ENCODE results near the gene SMARCD2. TPM values are rescaled to one million over a fixed set of nuclear protein-coding genes. Genes with fewer than 3 reads are reported as not detected.
"Not testable (repeated sequence)": the region's sequence is repeated elsewhere in the genome, so short reads cannot be mapped to it uniquely, and the experiment has no call there.

SMARCD2 gene
- total and polyA plus RNA-seq, 4 donors: 64.9 to 109 (median 75.0) TPM

GRCh38 chr17:63847525-63848249 lies 5.2 kb upstream of the SMARCD2 start:
- TF ChIP-seq CTCF (IDR thresholded peaks at IDR 0.05; ENCODE audit: control extremely low read depth, extremely low read depth): no peak
- Histone ChIP-seq H3K4me1 (ENCODE audit: control insufficient read depth in 5 of 5, insufficient read depth in 5 of 5, low read length in 5 of 5) (peaks cover 0 to 14% (median 3%) of the 10 kb centered on the region in 5 donors), H3K9ac (ENCODE audit: insufficient read depth in 1 of 2, low read length in 2 of 2) (no peak overlapping the region), H3K27me3 (ENCODE audit: control insufficient read depth in 3 of 3, insufficient read depth in 3 of 3, low read length in 2 of 3) (no peaks in the 10 kb centered on the region), H3K9me3 (ENCODE audit: control insufficient read depth in 4 of 4, insufficient read depth in 3 of 4, low read length in 3 of 4) (no peaks in the 10 kb centered on the region), H3K4me3 (no peak overlapping the region), H3K36me3 (ENCODE audit: control insufficient read depth in 4 of 4, insufficient read depth in 4 of 4, low read length in 4 of 4) (no peaks in the 10 kb centered on the region), H3K27ac (ENCODE audit: low read depth in 1 of 2, low read length in 1 of 2) (no peak overlapping the region)
- no peak for ATAC-seq (ENCODE audit: insufficient read depth, low FRiP score)
- 74 to 94% methylated on average over 3 of the region's 3 CpGs for WGBS, 2 donors
- no peak for DNase-seq

- TF ChIP-seq CTCF (IDR thresholded peaks at IDR 0.05; ENCODE audit: control extremely low read depth, extremely low read depth): no peak
- WGBS, 2 donors: 28 to 64% methylated on average over 1 of the region's 1 CpG
- H3K4me1 ChIP-seq (ENCODE audit: control insufficient read depth in 5 of 5, insufficient read depth in 5 of 5, low read length in 5 of 5): peaks cover 8 to 23% (median 12%) of the 10 kb centered on the region in 5 donors
- H3K9ac ChIP-seq (ENCODE audit: insufficient read depth in 1 of 2, low read length in 2 of 2): no peak overlapping the region
- DNase-seq: no peak
- H3K36me3 ChIP-seq (ENCODE audit: control insufficient read depth in 4 of 4, insufficient read depth in 4 of 4, low read length in 4 of 4): peaks cover 0 to 4% (median 0%) of the 10 kb centered on the region in 4 donors
- no peak overlapping the region for H3K27ac ChIP-seq (ENCODE audit: low read depth in 1 of 2, low read length in 1 of 2)
- H3K27me3 ChIP-seq (ENCODE audit: control insufficient read depth in 3 of 3, insufficient read depth in 3 of 3, low read length in 2 of 3): no peaks in the 10 kb centered on the region
- H3K4me3 ChIP-seq: no peak overlapping the region
- no peak for ATAC-seq (ENCODE audit: insufficient read depth, low FRiP score)
- H3K9me3 ChIP-seq (ENCODE audit: control insufficient read depth in 4 of 4, insufficient read depth in 3 of 4, low read length in 3 of 4): no peaks in the 10 kb centered on the region
Measured at GRCh38 chr17:63845509-63845908, 3.0 kb upstream of the SMARCD2 start.

- no peaks in the 10 kb centered on the region for H3K9me3 ChIP-seq (ENCODE audit: control insufficient read depth in 4 of 4, insufficient read depth in 3 of 4, low read length in 3 of 4)
- 64 to 67% methylated on average over 9 of the region's 9 CpGs for WGBS, 2 donors
- H3K27me3 ChIP-seq (ENCODE audit: control insufficient read depth in 3 of 3, insufficient read depth in 3 of 3, low read length in 2 of 3): no peaks in the 10 kb centered on the region
- peak in 2 of 3 donors; percentile 62 to 83 for DNase-seq
- peak overlapping the region in 1 of 2 donors; percentile 75 for H3K27ac ChIP-seq (ENCODE audit: low read depth in 1 of 2, low read length in 1 of 2)
- H3K9ac ChIP-seq (ENCODE audit: insufficient read depth in 1 of 2, low read length in 2 of 2): peak overlapping the region in 1 of 2 donors; percentile 42
- ATAC-seq (ENCODE audit: insufficient read depth, low FRiP score): no peak
- peaks cover 0 to 4% (median 0%) of the 10 kb centered on the region in 4 donors for H3K36me3 ChIP-seq (ENCODE audit: control insufficient read depth in 4 of 4, insufficient read depth in 4 of 4, low read length in 4 of 4)
- H3K4me1 ChIP-seq (ENCODE audit: control insufficient read depth in 5 of 5, insufficient read depth in 5 of 5, low read length in 5 of 5): peaks cover 14 to 37% (median 17%) of the 10 kb centered on the region in 5 donors
- TF ChIP-seq CTCF (IDR thresholded peaks at IDR 0.05; ENCODE audit: control extremely low read depth, extremely low read depth): no peak
- H3K4me3 ChIP-seq: no peak overlapping the region
Measured at GRCh38 chr17:63843910-63844677, 1.6 kb upstream of the SMARCD2 start.

- peak; percentile 94 to 98 (median 98) for DNase-seq
- not testable (repeated sequence) for ATAC-seq (ENCODE audit: insufficient read depth, low FRiP score); H3K27me3 ChIP-seq (ENCODE audit: control insufficient read depth in 3 of 3, insufficient read depth in 3 of 3, low read length in 2 of 3); H3K9me3 ChIP-seq (ENCODE audit: control insufficient read depth in 4 of 4, insufficient read depth in 3 of 4, low read length in 3 of 4); H3K36me3 ChIP-seq (ENCODE audit: control insufficient read depth in 4 of 4, insufficient read depth in 4 of 4, low read length in 4 of 4)
- peak overlapping the region; percentile 90 to 94 for H3K27ac ChIP-seq (ENCODE audit: low read depth in 1 of 2, low read length in 1 of 2)
- H3K9ac ChIP-seq (ENCODE audit: insufficient read depth in 1 of 2, low read length in 2 of 2): peak overlapping the region in 1 of 2 donors; percentile 83
- peaks cover 17 to 44% (median 23%) of the 10 kb centered on the region in 5 donors for H3K4me1 ChIP-seq (ENCODE audit: control insufficient read depth in 5 of 5, insufficient read depth in 5 of 5, low read length in 5 of 5)
- WGBS, 2 donors: 4% methylated on average over 19 of the region's 19 CpGs
- peak overlapping the region; percentile 58 for H3K4me3 ChIP-seq
Measured at GRCh38 chr17:63843387-63843888, 953 bp upstream of the SMARCD2 start.
